Hepatocyte (in vitro differentiated cells): ENCODE data around the gene MRPL24. TPM values are rescaled to one million over a fixed set of nuclear protein-coding genes. Genes with fewer than 3 reads are reported as not detected.

Source experiments
- DNase-seq: peaks from one replicate; pipeline ENCODE4 v3.0.0-alpha.2; 2016; ENCODE audit warnings: low spot score
- H2AFZ ChIP-seq: fragments of 200-600 bp; sonication (generic); 2 replicates; pipeline ENCODE4 v1.6.0; 2016; ENCODE audit warnings: antibody characterized with exemption, mild to moderate bottlenecking
- H3K27ac ChIP-seq: fragments of 200-600 bp; sonication (generic); 2 replicates; pipeline ENCODE4 v1.5.1; 2016; ENCODE audit warnings: mild to moderate bottlenecking
- H3K27me3 ChIP-seq: fragments of 200-600 bp; sonication (generic); 2 replicates; pipeline ENCODE4 v1.6.1; 2016
- H3K36me3 ChIP-seq: fragments of 200-600 bp; sonication (generic); replicated peaks from 2 replicates; pipeline ENCODE4 v1.5.1; 2016; ENCODE audit warnings: low read depth; ENCODE audit not compliant: insufficient read depth
- H3K4me1 ChIP-seq: fragments of 200-600 bp; sonication (generic); 2 replicates; pipeline ENCODE4 v1.5.1; 2016; ENCODE audit warnings: mild to moderate bottlenecking, moderate library complexity; ENCODE audit not compliant: insufficient read depth
- H3K4me2 ChIP-seq: fragments of 200-600 bp; sonication (generic); 2 replicates; pipeline ENCODE4 v1.6.0; 2016
- H3K4me3 ChIP-seq: fragments of 200-600 bp; sonication (generic); 2 replicates; pipeline ENCODE4 v1.5.1; 2016; ENCODE audit warnings: mild to moderate bottlenecking
- H3K79me2 ChIP-seq: fragments of 200-600 bp; sonication (generic); 2 replicates; pipeline ENCODE4 v1.6.0; 2017; ENCODE audit warnings: mild to moderate bottlenecking
- H3K9me2 ChIP-seq: fragments of 200-600 bp; sonication (generic); replicated peaks from 2 replicates; pipeline ENCODE4 v1.6.0; 2017; ENCODE audit warnings: mild to moderate bottlenecking; ENCODE audit not compliant: insufficient read depth
- H3K9me3 ChIP-seq: fragments of 200-600 bp; sonication (generic); 2 replicates; pipeline ENCODE4 v1.5.1; 2016; ENCODE audit warnings: low read depth, mild to moderate bottlenecking
- H4K20me1 ChIP-seq: fragments of 200-600 bp; sonication (generic); 2 replicates; pipeline ENCODE4 v1.6.0; 2016; ENCODE audit warnings: mild to moderate bottlenecking; ENCODE audit not compliant: insufficient read depth, poor library complexity, severe bottlenecking
- EZH2 ChIP-seq: fragments of 200-600 bp; sonication (generic); IDR thresholded peaks from 2 replicates; pipeline ENCODE4 v1.6.1; 2016; ENCODE audit warnings: antibody characterized with exemption, mild to moderate bottlenecking, borderline replicate concordance
- EZH2phosphoT487 ChIP-seq: fragments of 200-600 bp; sonication (generic); IDR thresholded peaks from one replicate; pipeline ENCODE4 v1.6.1; 2018; ENCODE audit warnings: antibody characterized with exemption, mild to moderate bottlenecking, low read depth, moderate library complexity; ENCODE audit not compliant: unreplicated experiment, severe bottlenecking
- WGBS: methylation state at CpG from one replicate; pipeline ENCODE4 v1.1.6; 2016; ENCODE audit warnings: low lambda C conversion rate; ENCODE audit errors: missing lambda C conversion rate; 5-methylcytosine and 5-hydroxymethylcytosine counted together
- polyA plus RNA-seq: library from polyadenylated mRNA; unstranded; fragments of >200 nt; fragmentation: Nextera tagmentation; extraction: Ambion mirVana; gene quantifications from 2 replicates; pipeline ENCODE4 v1.2.1, GENCODE V29; 2016
- total RNA-seq: library from RNA; depleted of rRNA; stranded (reverse); fragments of >200 nt; gene quantifications from 2 replicates; pipeline ENCODE4 v1.2.3, GENCODE V29; 2014
- TF ChIP-seq, protein P1 (sequence below): fragments of 200-600 bp; sonication (generic); IDR thresholded peaks from 2 replicates; pipeline ENCODE4 v1.5.1; 2016; ENCODE audit warnings: antibody characterized with exemption, mild to moderate bottlenecking; ENCODE audit not compliant: poor library complexity

MRPL24 gene
- total RNA-seq (40.4 and 44.9 TPM in 2 replicates), polyA plus RNA-seq (61.9 and 64.1 TPM in 2 replicates)

DNA sequence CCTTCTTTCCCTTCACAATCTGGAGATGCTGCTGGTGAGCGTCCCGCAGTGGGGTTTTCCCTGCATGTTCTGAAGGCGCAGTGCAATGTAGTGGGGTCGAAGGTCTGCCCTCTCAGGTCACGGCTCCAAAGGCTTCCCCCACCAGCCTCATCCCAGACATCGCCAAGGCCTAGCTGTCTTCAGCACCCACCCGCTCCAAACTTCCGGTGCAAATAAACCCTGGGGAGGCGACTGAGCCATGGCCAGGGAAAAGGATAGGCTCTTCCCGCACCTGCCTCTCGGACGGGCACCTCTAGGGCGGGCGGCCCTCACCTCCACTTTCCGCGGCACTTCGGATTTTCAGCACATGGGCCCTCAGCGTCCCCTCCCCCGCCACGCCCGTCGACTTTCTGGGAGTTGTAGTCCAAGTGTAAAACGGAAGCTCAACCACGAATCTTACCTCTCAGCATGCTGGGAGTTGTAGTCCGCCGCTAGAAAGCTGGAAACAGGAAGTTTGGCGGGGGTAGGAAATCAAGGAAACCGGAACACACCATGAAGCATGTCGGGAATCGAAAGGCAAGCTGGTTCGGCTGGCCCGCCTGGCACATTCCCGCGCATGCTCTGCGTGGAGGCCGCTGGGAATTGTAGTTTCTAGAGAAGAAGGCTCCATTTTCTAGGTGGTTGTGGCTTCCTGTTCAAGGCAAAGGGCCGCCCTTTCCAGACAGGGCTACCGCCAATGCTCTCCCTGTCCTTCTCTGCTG, at the start of gene MRPL24:
Gene MRPL24, minus strand, starts transcription at position 348 of the 740 bp plus-strand sequence. CDS start 2,384 bp downstream, outside the sequence.
- H3K27ac ChIP-seq, result peak within 1 kb of the TSS; percentile 89
- no peaks in the 10 kb centered on the region for H3K36me3 ChIP-seq
- no peaks in the 10 kb centered on the region for H4K20me1 ChIP-seq
- no peaks in the 10 kb centered on the region for H3K9me3 ChIP-seq
- H2AFZ ChIP-seq, result peak within 1 kb of the TSS; percentile 39
- H3K9me2 ChIP-seq, result no peaks in the 10 kb centered on the region
- peak within 1 kb of the TSS; percentile 32 for H3K4me3 ChIP-seq
- under 1% methylated on average over 38 of the region's 38 CpGs for WGBS
- peak; percentile 98 for DNase-seq
- peaks cover 16% of the 10 kb centered on the region for H3K4me1 ChIP-seq
- H3K27me3 ChIP-seq, result no peaks in the 10 kb centered on the region
- peaks cover 33% of the 10 kb centered on the region for H3K79me2 ChIP-seq
- H3K4me2 ChIP-seq, result peak within 1 kb of the TSS; percentile 84
- no peak for TF ChIP-seq EZH2
- no peak for TF ChIP-seq EZH2phosphoT487
- TF ChIP-seq, protein P1, sequence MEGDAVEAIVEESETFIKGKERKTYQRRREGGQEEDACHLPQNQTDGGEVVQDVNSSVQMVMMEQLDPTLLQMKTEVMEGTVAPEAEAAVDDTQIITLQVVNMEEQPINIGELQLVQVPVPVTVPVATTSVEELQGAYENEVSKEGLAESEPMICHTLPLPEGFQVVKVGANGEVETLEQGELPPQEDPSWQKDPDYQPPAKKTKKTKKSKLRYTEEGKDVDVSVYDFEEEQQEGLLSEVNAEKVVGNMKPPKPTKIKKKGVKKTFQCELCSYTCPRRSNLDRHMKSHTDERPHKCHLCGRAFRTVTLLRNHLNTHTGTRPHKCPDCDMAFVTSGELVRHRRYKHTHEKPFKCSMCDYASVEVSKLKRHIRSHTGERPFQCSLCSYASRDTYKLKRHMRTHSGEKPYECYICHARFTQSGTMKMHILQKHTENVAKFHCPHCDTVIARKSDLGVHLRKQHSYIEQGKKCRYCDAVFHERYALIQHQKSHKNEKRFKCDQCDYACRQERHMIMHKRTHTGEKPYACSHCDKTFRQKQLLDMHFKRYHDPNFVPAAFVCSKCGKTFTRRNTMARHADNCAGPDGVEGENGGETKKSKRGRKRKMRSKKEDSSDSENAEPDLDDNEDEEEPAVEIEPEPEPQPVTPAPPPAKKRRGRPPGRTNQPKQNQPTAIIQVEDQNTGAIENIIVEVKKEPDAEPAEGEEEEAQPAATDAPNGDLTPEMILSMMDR, result no peak

DNA sequence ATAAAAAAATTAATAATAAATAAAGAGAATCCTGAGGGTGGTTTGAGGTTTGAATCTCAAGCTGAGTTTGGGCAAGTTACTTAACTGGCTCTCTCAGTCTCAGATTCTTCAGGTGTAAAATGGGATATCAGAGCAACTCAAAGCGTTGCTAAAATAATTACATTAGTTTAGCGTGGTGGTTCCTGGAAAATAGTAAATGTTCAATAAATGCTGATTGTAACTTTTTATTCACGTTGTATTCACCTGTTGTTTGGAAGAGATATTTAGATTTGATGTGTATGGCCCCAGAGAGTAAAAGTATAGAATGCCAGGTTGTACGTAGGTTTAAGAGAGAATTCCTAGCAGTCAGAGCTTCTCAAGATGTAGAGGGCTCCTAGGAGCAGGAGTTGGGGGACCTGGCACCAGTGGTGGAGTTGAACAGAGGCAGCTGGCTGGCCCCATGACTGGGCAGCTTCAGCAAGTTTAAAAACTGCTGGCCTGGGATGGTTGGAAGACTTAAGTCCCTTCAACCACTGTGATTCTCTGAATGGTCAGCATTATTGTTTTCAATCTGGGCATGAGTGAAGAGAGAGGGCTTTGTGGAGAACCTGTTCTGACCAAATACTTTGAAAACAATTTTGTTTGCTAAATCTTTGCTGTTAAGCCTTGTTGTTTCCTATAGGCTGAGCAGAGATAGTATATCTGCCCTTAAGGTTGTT, 48.9 kb upstream of the MRPL24 start:
- no peak for TF ChIP-seq EZH2
- TF ChIP-seq EZH2phosphoT487, result no peak
- TF ChIP-seq, protein P1, result no peak
- Histone ChIP-seq H3K36me3 (peaks cover 5% of the 10 kb centered on the region), H4K20me1 (peaks cover 34% of the 10 kb centered on the region), H3K4me1 (no peaks in the 10 kb centered on the region), H2AFZ (no peak overlapping the region), H3K4me3 (no peak overlapping the region), H3K9me3 (no peaks in the 10 kb centered on the region), H3K79me2 (peaks cover 47% of the 10 kb centered on the region), H3K27ac (no peak overlapping the region), H3K4me2 (no peak overlapping the region), H3K9me2 (no peaks in the 10 kb centered on the region), H3K27me3 (no peaks in the 10 kb centered on the region)
- 88% methylated on average over 4 of the region's 4 CpGs for WGBS
- no peak for DNase-seq

DNA sequence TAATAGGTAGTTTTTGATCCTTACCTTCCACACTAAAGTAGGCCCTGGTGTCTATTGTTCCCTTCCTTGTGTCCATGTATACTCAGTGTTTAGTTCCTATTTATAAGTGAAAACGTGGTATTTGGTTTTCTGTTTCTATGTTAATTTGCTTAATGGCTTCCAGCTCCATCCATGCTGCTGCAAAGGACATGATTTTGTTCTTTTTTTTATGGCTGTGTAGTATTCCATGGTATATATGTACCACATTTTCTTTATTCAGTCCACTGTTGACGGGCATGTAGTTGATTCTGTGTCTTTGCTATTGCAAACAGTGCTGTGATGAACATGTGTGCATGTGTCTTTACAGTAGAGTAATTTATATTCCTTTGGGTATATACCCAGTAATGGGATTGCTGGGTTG, 47.2 kb upstream of the MRPL24 start:
- Histone ChIP-seq H4K20me1 (peaks cover 40% of the 10 kb centered on the region), H3K36me3 (peaks cover 5% of the 10 kb centered on the region)

More for the DNA sequence above, 47.2 kb upstream of the MRPL24 start:
- WGBS, result 95% methylated on average over 2 of the region's 2 CpGs
- Histone ChIP-seq H3K4me3 (no peak overlapping the region), H2AFZ (no peak overlapping the region), H3K27me3 (no peaks in the 10 kb centered on the region), H3K79me2 (peaks cover 61% of the 10 kb centered on the region), H3K4me1 (no peaks in the 10 kb centered on the region), H3K9me3 (no peaks in the 10 kb centered on the region), H3K4me2 (no peak overlapping the region), H3K27ac (no peak overlapping the region), H3K9me2 (no peaks in the 10 kb centered on the region)
- no peak for DNase-seq
- no peak for TF ChIP-seq EZH2phosphoT487
- TF ChIP-seq, protein P1, result no peak
- TF ChIP-seq EZH2, result no peak
